GM20000 (cell line): ENCODE measurements around the gene SASH1.

Experiments
- DNase-seq: peaks from one replicate; pipeline ENCODE4 v3.0.0; 2012; ENCODE audit warnings: low spot score
- CTCF ChIP-seq: IDR thresholded peaks from 2 replicates; pipeline ENCODE4 v1.5.1; 2012; ENCODE audit warnings: mild to moderate bottlenecking, control low read depth; ENCODE audit errors: extremely low read depth, missing control alignments

Gene SASH1

GRCh38 chr6:148544421-148544820 lies 201.8 kb downstream of the SASH1 start:
- TF ChIP-seq CTCF, result no peak
- DNase-seq, result no peak

GRCh38 chr6:148545901-148546300 lies 203.3 kb downstream of the SASH1 start:
- no peak for DNase-seq
- TF ChIP-seq CTCF, result no peak

GRCh38 chr6:148547110-148547509 lies 204.5 kb downstream of the SASH1 start:
- no peak for TF ChIP-seq CTCF
- no peak for DNase-seq

GRCh38 chr6:148548065-148548748 lies 205.6 kb downstream of the SASH1 start:
- no peak for TF ChIP-seq CTCF
- no peak for DNase-seq

GRCh38 chr6:148548749-148549140 lies 206.1 kb downstream of the SASH1 start:
- DNase-seq, result no peak
- TF ChIP-seq CTCF, result no peak

- DNase-seq, result no peak
- TF ChIP-seq CTCF, result no peak
Observed at GRCh38 chr6:148550569-148550968, 207.9 kb downstream of the SASH1 start.

GRCh38 chr6:148551226-148551625 lies 208.6 kb downstream of the SASH1 start:
- TF ChIP-seq CTCF, result no peak
- no peak for DNase-seq
